Central memory CD8-positive, alpha-beta T cell (primary cell): Measurements from ENCODE around the gene LYZ.
A peak's percentile ranks its signal among the peaks of the same experiment; 100 is the strongest.
"Not testable (repeated sequence)": the region's sequence is repeated elsewhere in the genome, so short reads cannot be mapped to it uniquely, and the experiment has no call there.

Experiments used
- ATAC-seq: fragments of 150-1000 bp; cut with Tn5 transposase; replicated peaks from 2 replicates; pipeline ENCODE4 v1.10.0; 2022; ENCODE audit warnings: mild to moderate bottlenecking, moderate FRiP score, moderate number of reproducible peaks; ENCODE audit not compliant: poor library complexity, severe bottlenecking; ENCODE audit errors: extremely low read depth
- DNase-seq, 2 donors: peaks; one replicate each; pipeline ENCODE4 v3.0.0; 2021; ENCODE audit warnings: low spot score in 2 of 2
- H3K27ac Mint-ChIP-seq: one replicate; pipeline ENCODE4 v1.8.0; 2022; ENCODE audit warnings: low read depth, mild to moderate bottlenecking, moderate library complexity, mixed read lengths
- H3K27me3 Mint-ChIP-seq: one replicate; pipeline ENCODE4 v1.8.0; 2022; ENCODE audit warnings: mixed read lengths
- H3K36me3 Mint-ChIP-seq: one replicate; pipeline ENCODE4 v1.8.0; 2022; ENCODE audit warnings: mild to moderate bottlenecking, moderate library complexity, mixed read lengths; ENCODE audit not compliant: insufficient read depth
- H3K4me1 Mint-ChIP-seq: one replicate; pipeline ENCODE4 v1.8.0; 2022; ENCODE audit warnings: mixed read lengths
- H3K4me3 Mint-ChIP-seq: one replicate; pipeline ENCODE4 v1.8.0; 2022; ENCODE audit warnings: mild to moderate bottlenecking, moderate library complexity, mixed read lengths
- H3K9me3 Mint-ChIP-seq: one replicate; pipeline ENCODE4 v1.8.0; 2022; ENCODE audit warnings: mixed read lengths

LYZ gene

DNA sequence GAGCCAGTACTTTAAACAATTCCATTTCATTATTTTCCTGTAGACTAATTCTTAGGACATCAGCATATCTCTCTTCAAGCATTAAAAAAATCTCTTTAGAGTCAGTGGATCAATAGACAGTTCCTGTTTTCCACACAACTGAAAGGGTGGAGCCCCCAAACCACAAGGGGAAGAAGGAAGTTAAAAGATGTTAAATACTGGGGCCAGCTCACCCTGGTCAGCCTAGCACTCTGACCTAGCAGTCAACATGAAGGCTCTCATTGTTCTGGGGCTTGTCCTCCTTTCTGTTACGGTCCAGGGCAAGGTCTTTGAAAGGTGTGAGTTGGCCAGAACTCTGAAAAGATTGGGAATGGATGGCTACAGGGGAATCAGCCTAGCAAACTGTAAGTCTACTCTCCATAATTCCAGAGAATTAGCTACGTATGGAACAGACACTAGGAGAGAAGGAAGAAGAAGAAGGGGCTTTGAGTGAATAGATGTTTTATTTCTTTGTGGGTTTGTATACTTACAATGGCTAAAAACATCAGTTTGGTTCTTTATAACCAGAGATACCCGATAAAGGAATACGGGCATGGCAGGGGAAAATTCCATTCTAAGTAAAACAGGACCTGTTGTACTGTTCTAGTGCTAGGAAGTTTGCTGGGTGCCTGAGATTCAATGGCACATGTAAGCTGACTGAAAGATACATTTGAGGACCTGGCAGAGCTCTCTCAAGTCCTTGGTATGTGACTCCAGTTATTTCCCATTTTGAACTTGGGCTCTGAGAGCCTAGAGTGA, at the start of gene LYZ:
Gene LYZ, plus strand, starts transcription at position 220 of the 777 bp plus-strand sequence. Its CDS starts 28 bp downstream, at position 248.
- no peaks in the 10 kb centered on the region for H3K36me3 Mint-ChIP-seq
- ATAC-seq (no peak), DNase-seq (no peak)
- no peaks in the 10 kb centered on the region for H3K27me3 Mint-ChIP-seq
- no peaks in the 10 kb centered on the region for H3K9me3 Mint-ChIP-seq
- H3K4me3 Mint-ChIP-seq, result peak within 1 kb of the TSS; percentile 7
- H3K4me1 Mint-ChIP-seq, result no peaks in the 10 kb centered on the region
- H3K27ac Mint-ChIP-seq, result no peak within 1 kb of the TSS

GRCh38 chr12:69298947-69299346, 49.2 kb upstream of the LYZ start:
- DNase-seq (no peak), ATAC-seq (no peak)
- no peaks in the 10 kb centered on the region for H3K9me3 Mint-ChIP-seq
- peaks cover 27% of the 10 kb centered on the region for H3K27me3 Mint-ChIP-seq
- H3K4me3 Mint-ChIP-seq, result no peak overlapping the region
- H3K27ac Mint-ChIP-seq, result no peak overlapping the region
- H3K36me3 Mint-ChIP-seq, result no peaks in the 10 kb centered on the region
- no peaks in the 10 kb centered on the region for H3K4me1 Mint-ChIP-seq

DNA sequence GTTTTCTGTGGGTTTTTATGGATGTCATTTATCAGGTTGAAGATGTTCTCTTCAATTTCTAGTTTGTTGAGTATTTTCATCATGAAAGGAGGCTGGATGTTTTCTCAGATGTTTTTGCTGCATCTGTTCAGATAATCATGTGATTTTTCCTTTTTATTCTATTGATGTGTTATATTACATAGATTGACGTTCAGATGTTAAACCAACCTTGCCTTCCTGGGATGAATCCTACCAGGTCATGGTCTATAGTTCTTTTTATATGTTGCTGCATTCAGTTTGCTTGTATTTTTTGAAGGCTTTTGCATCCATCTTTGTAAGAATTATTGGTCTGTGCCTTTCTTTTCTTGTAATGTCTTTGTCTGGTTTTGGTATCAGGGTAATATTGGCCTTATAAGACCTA, 43.9 kb upstream of the LYZ start:
- H3K4me3 Mint-ChIP-seq, result no peak overlapping the region
- no peaks in the 10 kb centered on the region for H3K36me3 Mint-ChIP-seq
- no peak for ATAC-seq
- DNase-seq, result no peak
- no peak overlapping the region for H3K27ac Mint-ChIP-seq
- no peaks in the 10 kb centered on the region for H3K9me3 Mint-ChIP-seq
- peaks cover 9% of the 10 kb centered on the region for H3K27me3 Mint-ChIP-seq
- H3K4me1 Mint-ChIP-seq, result no peaks in the 10 kb centered on the region

DNA sequence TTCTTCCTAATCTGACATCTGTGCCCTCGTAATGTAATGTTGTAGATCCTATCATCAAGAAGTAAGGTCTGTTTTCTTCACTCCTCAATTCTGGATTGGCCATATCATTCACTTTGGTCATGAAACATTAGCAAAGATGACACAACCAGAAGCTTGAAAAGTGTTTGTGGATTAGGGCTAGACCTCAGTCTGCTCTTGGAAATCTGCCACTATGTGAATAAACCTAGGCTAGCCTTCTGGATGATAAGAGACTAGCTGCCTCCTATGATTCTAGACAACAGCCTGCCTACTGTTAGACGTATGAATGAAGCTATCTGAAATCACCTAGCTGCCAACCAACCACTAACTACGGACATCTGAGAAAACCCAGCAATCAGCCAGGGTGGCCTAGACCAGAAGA, 38.7 kb upstream of the LYZ start:
- Mint-ChIP-seq H3K27me3 (peaks cover 9% of the 10 kb centered on the region), H3K4me1 (no peaks in the 10 kb centered on the region), H3K4me3 (no peak overlapping the region), H3K9me3 (no peaks in the 10 kb centered on the region), H3K27ac (no peak overlapping the region), H3K36me3 (no peaks in the 10 kb centered on the region)
- DNase-seq (no peak), ATAC-seq (no peak)

DNA sequence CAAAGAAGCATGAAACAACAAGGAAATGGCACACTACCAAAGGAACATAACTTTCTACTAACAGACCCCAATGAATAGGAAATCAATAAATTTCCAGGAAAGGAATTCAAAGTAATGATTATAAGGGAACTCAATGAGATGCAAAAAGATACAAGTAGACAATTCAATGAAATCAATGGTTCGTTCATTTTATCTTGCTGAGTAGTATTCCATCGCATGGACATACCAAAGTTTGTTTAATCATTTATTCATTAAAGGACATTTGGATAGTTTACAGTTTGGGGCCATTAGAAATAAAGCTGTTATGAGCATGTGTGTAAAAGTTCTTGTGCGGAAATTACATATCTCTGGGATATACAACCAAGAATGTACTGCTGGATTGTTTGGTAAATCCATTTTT, 35.0 kb upstream of the LYZ start:
- H3K36me3 Mint-ChIP-seq, result peaks cover under 1% of the 10 kb centered on the region
- H3K27ac Mint-ChIP-seq, result no peak overlapping the region
- H3K9me3 Mint-ChIP-seq, result peaks cover 5% of the 10 kb centered on the region
- no peaks in the 10 kb centered on the region for H3K27me3 Mint-ChIP-seq
- no peak for ATAC-seq
- no peak overlapping the region for H3K4me3 Mint-ChIP-seq
- DNase-seq, result no peak
- no peaks in the 10 kb centered on the region for H3K4me1 Mint-ChIP-seq

DNA sequence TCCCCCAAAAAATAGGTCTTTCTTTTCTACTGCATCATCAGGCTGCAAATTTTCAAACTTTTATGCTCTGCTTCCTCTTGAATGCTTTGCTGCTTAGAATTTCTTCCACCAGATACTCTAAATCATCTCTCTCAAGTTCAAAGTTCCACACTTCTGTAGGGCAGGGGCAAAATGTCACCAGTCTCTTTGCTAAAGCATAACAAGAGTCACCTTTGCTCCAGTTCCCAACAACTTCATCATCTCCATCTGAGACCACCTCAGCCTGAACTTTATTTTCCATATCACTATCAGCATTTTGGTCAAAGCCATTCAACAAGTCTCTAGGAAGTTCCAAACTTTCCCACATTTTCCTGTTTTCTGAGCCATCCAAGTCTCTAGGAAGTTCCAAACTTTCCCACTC, 31.4 kb upstream of the LYZ start:
- not testable (repeated sequence) for H3K27ac Mint-ChIP-seq

GRCh38 chr12:69317233-69317632, 30.9 kb upstream of the LYZ start:
- H3K27ac Mint-ChIP-seq, DNase-seq, H3K4me3 Mint-ChIP-seq, H3K36me3 Mint-ChIP-seq, H3K4me1 Mint-ChIP-seq, H3K9me3 Mint-ChIP-seq, ATAC-seq: not testable (repeated sequence)
- H3K27me3 Mint-ChIP-seq, result peaks cover 21% of the 10 kb centered on the region

More for the DNA sequence above, 31.4 kb upstream of the LYZ start:
- not testable (repeated sequence) for H3K4me3 Mint-ChIP-seq, H3K36me3 Mint-ChIP-seq, H3K9me3 Mint-ChIP-seq, DNase-seq, H3K4me1 Mint-ChIP-seq, ATAC-seq
- H3K27me3 Mint-ChIP-seq, result peaks cover 21% of the 10 kb centered on the region

GRCh38 chr12:69318225-69318624, 30.0 kb upstream of the LYZ start:
- Mint-ChIP-seq H3K27ac (no peak overlapping the region), H3K9me3 (peaks cover 5% of the 10 kb centered on the region), H3K4me3 (no peak overlapping the region), H3K27me3 (peaks cover 22% of the 10 kb centered on the region), H3K4me1 (no peaks in the 10 kb centered on the region), H3K36me3 (peaks cover 2% of the 10 kb centered on the region)
- DNase-seq (no peak), ATAC-seq (no peak)

- Mint-ChIP-seq H3K9me3 (peaks cover 5% of the 10 kb centered on the region), H3K36me3 (peaks cover 2% of the 10 kb centered on the region), H3K4me1 (no peaks in the 10 kb centered on the region), H3K27me3 (peaks cover 41% of the 10 kb centered on the region), H3K4me3 (no peak overlapping the region), H3K27ac (no peak overlapping the region)
- ATAC-seq (no peak), DNase-seq (no peak)
Measured at GRCh38 chr12:69321351-69321750, 26.8 kb upstream of the LYZ start.

DNA sequence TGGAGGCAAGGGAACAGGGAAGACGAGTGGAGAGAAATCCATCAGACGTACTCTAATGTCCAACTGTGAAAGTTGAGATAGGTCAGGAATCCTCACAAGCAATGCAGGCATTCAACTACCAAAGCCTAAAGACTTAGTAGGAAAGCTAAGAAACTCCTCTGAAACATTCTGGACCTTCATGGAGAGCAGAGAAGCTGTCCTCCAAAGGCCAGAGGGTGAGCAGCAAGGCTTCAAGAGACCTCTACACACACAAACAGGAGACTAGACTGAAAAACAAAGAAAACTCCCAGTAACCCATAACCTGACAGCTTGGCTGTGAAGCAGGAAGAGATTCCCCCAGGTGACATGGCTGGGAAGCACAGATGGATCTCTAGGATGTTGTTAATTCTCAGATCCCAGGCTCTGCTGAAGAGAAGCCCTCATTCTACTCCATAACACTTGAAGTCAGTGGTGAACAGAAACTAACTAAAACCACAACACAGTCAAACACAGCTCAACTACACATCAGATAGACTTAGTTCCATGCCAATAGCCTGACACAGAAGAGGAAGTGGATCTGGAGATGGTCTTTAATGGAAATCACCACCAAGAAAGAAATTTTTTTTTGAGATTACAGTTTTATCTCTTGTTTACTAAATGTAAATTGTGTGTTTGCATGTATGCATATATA, 23.2 kb upstream of the LYZ start:
- H3K36me3 Mint-ChIP-seq, result peaks cover 3% of the 10 kb centered on the region
- DNase-seq (no peak), ATAC-seq (peak; percentile 22)
- no peak overlapping the region for H3K4me3 Mint-ChIP-seq
- H3K4me1 Mint-ChIP-seq, result peaks cover 7% of the 10 kb centered on the region
- peaks cover 38% of the 10 kb centered on the region for H3K27me3 Mint-ChIP-seq
- no peaks in the 10 kb centered on the region for H3K9me3 Mint-ChIP-seq
- H3K27ac Mint-ChIP-seq, result no peak overlapping the region

GRCh38 chr12:69328426-69328825, 19.8 kb upstream of the LYZ start:
- ATAC-seq (no peak), DNase-seq (no peak)
- peaks cover 13% of the 10 kb centered on the region for H3K4me1 Mint-ChIP-seq

GRCh38 chr12:69329669-69330428, 18.3 kb upstream of the LYZ start:
- Mint-ChIP-seq H3K27ac (peak overlapping the region; percentile 71), H3K4me3 (peak overlapping the region; percentile 84), H3K9me3 (no peaks in the 10 kb centered on the region), H3K36me3 (peaks cover 8% of the 10 kb centered on the region), H3K4me1 (peaks cover 13% of the 10 kb centered on the region), H3K27me3 (peaks cover 3% of the 10 kb centered on the region)
- no peak for DNase-seq
- ATAC-seq, result peak; percentile 53

More at GRCh38 chr12:69328426-69328825, 19.8 kb upstream of the LYZ start:
- H3K27me3 Mint-ChIP-seq, result peaks cover 17% of the 10 kb centered on the region
- no peaks in the 10 kb centered on the region for H3K9me3 Mint-ChIP-seq
- H3K36me3 Mint-ChIP-seq, result peaks cover 8% of the 10 kb centered on the region
- peak overlapping the region; percentile 6 for H3K4me3 Mint-ChIP-seq
- H3K27ac Mint-ChIP-seq, result no peak overlapping the region
